Fibroblast of the conjunctiva (primary cell): Measurements from ENCODE around the gene BCKDHA.
"Not testable (repeated sequence)": the region's sequence is repeated elsewhere in the genome, so short reads cannot be mapped to it uniquely, and the experiment has no call there.

Experiments
- DNase-seq: peaks from one replicate; pipeline ENCODE4 v3.0.0-alpha.2; 2010; ENCODE audit warnings: low read depth

The BCKDHA gene

DNA sequence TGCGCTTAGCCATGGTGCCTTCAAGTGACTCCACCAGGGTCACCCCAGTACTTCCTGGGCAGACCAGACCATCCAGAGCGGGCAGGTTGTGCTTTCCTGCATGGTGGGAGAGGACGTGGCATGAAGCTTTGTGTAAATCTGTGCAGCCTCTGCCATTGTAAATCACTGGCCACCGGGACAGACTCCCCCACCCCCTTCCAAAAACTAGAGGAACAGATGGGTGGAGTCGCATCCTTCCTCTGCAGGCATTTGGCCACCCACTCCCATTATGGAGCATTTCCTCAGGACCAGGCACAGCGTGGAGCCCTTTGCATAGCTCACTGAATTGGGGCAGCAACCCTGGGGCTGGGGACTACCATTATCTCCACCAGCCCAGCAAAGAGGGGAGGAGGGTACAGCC is 8.2 kb downstream of the BCKDHA start:
- no peak for DNase-seq

DNA sequence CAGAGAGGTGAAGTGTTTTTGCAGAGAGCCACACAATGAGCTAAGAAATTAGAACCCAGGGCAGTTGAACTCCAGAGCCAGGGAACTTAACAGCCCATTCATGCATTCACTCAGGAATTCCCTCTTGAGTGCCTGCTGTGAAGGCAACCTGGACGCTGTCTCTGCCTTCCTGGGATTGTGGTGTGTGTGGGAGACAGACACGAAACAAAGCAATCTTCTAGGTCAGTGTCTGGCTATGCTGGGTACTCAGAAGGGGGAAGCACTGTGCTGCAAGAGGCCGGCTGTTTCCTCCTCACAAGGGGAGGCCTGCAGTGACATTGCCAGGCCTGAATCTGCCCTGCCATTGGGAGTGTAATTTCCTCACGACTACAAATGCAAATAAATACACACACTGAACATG is 9.7 kb downstream of the BCKDHA start:
- DNase-seq: no peak

DNA sequence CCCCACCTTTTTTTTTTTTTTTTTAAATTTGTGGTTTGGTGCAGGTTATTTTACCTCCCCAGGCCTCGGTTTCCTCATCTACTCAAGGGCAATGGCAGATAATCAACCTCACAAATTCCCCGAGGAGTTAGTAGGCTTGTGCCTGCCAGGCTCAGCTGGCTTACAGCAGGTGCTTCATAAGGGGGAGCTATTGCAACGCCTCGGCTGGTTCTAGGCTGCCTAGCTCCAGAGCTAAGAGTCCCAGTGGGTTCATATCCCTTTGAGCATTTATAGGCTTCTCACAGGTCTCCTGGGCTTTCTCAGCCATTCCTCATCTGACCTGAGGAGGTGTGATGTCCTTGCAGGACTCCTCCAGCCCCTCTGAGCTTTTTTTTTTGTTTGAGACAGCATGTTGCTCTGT is 10.6 kb downstream of the BCKDHA start:
- no peak for DNase-seq

DNA sequence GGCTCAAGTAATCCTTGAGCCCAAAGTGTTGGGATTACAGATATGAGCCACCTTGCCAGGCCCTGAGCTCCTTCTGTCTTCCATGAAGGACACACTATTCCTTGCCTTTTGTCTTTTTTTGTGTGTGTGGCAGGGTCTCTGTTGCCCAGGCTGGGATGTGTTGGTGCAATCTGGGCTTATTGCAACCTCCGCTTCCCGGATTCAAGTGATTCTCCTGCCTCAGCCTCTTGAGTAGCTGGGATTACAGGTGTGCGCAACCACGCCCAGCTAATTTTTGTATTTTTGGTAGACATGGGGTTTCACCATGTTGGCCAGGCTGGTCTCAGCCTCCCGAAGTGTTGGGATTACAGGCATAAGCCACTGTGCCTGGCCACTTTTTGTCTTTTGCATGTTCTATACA is 11.2 kb downstream of the BCKDHA start:
- DNase-seq: not testable (repeated sequence)

DNA sequence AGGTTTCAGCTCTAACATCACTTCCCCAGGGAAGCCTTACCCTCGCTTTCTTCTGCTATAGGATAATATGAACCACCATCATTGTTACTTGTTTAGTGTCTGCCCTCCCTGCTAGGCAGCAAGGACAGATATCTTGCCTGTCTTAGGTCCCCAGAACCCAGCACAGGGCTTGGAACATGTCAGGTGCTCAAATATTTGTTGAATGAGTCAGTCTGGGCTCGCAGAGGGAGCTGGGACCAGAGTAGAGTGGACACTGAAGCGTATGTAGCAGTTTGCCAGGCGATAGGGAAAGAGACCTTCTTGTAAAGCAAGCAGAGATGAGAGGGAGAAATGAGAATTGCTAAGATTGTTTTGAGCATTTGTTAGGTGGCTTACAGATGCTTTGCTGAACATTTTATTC is 11.7 kb downstream of the BCKDHA start:
- DNase-seq: no peak

DNA sequence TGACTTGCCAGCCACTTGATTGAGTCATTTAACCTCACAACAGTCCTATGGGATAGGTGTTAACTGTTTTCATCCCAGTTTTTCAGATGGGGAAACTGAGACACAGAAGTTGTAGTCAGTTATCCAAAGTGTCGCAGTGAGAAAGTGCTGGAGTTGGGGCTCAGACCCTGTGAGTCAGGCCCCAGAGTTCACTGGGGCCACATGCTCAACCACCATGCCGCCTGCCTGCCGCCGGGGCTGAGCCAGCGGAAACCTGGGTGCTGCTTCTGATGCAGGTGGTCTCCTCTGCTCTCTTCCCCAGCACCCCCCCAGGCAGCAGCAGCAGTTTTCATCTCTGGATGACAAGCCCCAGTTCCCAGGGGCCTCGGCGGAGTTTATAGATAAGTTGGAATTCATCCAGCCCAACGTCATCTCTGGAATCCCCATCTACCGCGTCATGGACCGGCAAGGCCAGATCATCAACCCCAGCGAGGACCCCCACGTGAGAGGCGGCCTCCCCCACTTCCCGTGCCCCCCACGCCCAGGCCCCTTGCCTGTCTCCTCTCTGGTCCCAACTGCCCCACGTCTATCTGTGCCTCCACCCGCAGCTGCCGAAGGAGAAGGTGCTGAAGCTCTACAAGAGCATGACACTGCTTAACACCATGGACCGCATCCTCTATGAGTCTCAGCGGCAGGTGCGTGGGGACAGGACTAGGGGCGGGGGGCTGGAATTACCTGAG is 12.9 kb downstream of the BCKDHA start:
- DNase-seq: no peak

DNA sequence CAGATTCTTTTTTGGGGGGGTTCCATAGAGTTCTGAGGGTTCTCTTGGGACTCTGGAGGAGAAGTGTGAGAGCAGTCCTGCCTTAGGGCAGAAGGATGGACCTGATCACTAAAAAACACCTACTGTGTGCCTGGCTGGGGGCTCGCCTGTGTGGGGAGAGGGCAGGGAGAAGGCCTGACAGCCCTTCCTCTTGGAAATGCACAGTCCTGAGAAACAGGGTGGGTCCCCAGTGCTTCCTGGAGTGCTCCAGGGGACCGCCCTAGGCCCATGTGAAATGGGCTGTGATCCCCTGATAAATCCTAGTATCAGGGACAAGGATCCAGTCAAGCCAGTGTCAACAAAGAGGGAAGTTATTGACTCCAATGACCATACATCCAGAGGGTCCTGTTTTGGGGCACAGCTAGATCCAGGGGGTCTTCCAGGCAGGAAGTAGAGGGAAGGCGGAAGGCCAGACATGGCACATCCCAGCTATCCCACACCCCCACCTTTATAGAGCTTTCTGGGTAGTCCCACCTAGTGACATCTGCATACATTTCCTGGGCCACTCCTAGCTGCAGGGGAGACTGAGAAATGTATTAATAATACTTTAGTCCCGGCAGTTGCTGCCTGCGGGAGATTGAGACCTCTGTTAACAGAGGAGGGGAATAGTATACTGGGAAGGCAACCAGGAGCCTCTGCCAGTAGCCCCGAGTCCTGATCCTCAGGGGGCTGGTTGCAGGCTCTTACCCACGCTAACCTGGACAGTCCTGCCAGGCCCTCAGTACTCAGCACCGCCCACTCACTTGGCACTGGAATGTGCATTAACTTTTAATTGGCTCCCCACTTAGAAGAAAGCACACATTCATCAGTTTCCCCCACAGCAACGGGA is 13.7 kb downstream of the BCKDHA start:
- no peak for DNase-seq

DNA sequence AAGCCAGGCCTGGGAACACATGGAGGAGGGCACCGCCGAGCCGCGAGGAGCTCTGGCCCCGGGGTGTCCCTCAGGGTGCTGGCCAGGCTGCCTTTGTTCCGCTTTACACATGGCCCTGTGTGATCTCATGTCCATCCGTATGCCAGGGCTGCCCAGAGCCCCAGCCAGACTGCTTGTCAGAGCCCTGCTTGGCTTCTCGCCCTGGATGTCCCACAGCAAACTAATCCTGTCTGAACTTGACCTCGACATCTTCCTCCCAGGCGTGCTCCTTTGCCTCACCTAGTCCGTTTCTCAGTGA is 14.3 kb downstream of the BCKDHA start:
- DNase-seq: no peak

DNA sequence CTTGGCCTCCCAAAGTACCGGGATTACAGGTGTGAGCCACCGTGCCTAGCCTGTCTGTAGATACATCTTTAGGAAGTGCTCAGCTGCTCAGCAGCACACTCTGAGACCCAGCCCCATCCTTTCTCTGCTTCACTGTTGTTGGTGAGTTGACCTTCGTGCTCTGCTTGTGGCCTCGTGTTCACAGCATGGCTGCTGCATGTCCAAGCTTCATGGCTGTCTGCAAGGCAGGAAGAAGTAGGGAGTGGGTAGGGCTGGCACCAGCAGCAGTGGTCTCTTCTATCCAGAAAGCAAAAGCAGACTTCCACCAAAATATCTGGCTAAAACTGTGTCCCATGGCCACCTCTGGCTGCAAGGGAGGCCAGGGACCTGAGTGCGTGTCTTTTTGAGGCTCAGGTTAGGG is 15.3 kb downstream of the BCKDHA start:
- no peak for DNase-seq

DNA sequence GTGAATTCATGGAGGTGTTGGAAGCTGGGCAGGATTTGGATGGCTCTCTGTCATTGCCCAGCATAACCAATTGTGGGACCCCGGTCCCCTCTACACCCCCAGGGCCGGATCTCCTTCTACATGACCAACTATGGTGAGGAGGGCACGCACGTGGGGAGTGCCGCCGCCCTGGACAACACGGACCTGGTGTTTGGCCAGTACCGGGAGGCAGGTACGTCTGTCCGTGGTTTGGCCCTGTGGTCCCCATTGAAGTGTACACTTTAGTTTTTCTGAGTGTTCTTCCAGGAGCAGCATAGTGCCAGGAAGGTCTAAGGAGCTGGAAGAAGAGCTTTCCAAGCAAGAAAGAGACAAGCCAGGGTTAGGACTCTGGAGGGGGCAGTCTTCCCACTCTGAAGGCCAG is 16.3 kb downstream of the BCKDHA start:
- DNase-seq: no peak

DNA sequence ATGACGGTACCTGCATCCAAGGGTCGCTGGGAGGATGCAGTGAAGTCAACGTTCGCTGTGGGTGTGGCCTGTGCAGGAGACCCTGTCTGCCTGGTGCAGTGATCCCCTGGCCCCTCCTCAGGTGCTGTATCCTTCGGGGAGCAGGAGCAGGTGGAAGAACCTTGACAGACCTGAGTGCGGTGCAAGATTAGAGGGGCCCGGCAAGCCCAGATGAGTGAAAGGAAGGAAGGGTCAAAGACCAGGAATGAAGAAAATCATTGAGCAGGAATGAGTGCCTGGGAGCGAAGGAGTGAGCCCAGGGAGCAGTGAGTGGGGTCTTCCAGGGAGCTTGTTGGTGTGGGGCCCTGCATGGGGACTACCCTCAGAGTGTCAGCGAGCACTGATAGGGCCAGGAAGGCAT is 16.8 kb downstream of the BCKDHA start:
- no peak for DNase-seq

DNA sequence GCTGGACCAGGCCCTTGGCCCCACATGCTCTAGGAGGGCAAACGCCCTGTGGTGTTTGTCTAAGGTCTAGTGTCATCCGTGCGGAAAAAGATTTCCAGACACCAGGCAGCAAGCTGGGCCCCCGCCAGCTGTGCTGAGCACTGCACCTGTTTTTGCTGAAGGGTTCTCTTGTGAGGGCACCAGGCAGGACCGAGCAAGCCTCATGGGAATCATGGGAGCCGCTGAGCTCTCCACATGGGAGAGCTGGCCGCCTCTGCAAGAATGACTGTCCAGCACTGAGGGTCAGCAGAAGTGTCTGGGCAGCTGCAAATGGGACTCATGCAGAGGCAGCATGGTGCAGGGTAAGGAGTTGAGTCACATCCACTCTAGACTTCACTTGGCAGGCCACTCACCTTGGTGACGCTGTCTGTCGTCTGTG is 17.5 kb downstream of the BCKDHA start:
- DNase-seq: no peak

DNA sequence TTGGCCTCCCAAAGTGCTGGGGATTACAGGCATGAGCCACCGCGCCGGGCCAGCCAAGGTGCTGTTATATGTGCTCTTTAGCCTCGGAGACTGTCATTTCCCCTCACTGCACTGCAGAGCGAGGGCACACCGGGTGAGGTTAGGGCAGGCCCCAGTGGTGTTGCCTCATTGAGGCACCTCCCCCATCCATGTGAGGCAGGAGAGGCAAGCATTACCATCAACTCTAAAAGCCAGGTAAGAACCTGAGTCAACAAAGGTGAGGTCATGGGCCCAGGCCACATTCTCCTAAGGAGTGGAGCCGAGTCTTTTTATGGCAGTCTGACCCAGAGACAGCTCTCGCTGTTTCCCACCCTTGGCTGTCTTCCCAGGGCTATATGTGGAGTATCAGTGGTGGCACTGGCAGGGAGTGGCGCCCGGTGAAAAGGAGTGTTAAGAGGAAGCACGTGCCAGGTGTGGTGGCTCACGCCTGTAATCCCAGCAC is 18.6 kb downstream of the BCKDHA start:
- no peak for DNase-seq

DNA sequence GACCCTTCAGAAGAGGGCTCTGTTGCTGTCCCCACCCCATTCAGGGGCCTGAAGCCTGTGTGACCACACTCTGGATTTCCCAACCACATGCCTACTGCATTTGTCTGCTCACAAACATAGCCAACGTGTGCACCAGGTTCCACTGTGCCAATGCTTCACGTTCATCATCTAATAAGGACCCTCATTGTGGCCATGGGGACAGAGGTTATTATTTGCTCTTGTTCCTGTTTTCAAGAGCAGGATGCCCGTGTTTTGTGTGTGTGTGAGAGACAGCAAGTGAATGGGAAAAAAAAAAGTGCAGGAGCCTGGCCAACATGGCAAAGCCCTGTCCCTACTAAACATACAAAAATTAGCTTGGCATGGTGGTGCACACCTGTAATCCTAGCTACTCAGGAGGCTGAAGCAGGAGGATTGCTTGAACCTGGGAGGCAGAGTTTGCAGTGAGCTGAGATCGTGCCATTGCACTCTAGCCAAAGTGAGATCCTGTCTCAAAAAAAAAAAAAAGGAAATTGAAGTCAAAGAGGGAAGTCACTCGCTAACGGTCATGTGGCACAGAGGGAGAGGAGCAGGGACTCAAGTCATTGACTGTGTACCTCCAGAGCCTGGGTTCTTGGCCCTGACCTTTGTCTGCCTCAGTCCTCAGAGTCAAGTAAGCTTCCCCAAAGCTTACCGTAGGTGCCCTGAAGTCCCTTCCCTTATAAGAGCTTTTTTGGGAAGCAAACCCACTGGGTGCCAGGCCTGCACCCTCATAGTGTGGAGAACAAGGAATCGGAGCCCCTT is 22.7 kb downstream of the BCKDHA start:
- DNase-seq: no peak

DNA sequence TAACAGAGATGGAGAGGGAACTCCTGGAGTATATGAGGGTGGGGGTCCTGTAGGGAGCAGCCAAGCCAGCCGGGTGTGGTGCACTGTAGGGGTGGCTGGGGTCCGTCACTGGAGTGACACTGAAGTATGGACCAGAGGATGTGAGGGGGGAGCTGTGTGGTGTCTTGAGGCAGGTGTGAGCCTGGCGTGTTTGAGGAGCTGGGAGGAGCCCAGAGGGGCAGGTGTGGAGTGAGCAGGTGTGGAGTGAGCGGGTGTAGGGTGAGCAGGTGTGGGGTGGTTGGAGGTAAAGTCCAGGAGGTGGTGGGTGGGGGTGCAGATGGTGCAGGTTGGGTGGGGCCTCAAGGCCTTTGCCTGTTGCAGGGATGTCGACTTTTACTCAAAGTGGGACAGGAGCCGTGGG is 23.7 kb downstream of the BCKDHA start:
- no peak for DNase-seq

DNA sequence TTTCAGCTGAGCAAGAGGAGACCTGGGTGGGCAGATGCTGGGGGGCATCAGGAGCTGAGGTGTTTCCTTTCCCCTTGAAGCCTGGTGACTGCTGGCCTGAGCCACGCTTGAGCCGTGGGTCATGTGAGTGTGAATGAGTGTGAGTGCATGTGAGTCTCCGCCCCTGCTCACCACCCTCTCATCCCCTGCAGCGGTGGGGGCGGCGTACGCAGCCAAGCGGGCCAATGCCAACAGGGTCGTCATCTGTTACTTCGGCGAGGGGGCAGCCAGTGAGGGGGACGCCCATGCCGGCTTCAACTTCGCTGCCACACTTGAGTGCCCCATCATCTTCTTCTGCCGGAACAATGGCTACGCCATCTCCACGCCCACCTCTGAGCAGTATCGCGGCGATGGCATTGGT is 24.4 kb downstream of the BCKDHA start:
- DNase-seq: no peak

DNA sequence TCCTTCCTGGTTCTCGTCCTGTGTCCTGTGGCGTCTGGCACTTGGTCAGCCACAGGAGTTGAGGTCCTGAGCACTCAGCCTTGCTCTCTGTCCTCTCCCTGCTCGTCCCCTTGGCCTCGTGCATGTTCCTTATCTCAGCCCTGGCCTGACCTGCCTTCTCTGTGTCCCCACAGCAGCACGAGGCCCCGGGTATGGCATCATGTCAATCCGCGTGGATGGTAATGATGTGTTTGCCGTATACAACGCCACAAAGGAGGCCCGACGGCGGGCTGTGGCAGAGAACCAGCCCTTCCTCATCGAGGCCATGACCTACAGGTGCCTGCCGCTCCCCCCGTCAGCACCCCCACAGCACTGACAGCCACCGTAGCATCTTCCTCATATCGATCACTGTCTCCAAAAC is 24.8 kb downstream of the BCKDHA start:
- no peak for DNase-seq

DNA sequence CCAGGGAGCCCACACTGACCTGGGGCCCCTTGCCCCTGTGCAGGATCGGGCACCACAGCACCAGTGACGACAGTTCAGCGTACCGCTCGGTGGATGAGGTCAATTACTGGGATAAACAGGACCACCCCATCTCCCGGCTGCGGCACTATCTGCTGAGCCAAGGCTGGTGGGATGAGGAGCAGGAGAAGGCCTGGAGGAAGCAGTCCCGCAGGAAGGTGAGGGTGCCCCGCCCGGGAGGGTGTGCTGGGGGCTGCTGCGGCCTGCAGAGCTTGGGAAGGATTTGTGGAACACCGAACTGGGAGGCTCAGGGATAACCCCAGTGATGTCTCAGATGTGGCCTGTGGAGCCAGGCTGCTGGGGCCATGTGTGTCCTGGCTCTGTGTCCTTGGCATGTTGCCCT is 25.3 kb downstream of the BCKDHA start:
- no peak for DNase-seq

DNA sequence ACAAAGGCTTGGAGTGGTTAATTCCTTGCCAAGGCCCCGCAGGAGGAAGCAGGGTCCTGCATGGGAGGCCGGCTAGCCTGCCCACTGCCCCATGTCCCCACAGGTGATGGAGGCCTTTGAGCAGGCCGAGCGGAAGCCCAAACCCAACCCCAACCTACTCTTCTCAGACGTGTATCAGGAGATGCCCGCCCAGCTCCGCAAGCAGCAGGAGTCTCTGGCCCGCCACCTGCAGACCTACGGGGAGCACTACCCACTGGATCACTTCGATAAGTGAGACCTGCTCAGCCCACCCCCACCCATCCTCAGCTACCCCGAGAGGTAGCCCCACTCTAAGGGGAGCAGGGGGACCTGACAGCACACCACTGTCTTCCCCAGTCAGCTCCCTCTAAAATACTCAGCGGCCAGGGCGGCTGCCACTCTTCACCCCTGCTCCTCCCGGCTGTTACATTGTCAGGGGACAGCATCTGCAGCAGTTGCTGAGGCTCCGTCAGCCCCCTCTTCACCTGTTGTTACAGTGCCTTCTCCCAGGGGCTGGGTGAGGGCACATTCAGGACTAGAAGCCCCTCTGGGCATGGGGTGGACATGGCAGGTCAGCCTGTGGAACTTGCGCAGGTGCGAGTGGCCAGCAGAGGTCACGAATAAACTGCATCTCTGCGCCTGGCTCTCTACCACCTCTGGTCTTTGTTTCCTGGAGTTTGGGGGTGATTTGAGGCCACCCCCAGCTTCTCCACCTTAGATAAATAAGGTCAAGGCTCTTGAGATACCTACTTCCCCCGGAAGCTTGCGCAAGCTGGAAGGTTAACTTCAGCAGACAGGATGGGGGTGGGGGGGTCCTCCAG is 26.9 kb downstream of the BCKDHA start:
- no peak for DNase-seq

DNA sequence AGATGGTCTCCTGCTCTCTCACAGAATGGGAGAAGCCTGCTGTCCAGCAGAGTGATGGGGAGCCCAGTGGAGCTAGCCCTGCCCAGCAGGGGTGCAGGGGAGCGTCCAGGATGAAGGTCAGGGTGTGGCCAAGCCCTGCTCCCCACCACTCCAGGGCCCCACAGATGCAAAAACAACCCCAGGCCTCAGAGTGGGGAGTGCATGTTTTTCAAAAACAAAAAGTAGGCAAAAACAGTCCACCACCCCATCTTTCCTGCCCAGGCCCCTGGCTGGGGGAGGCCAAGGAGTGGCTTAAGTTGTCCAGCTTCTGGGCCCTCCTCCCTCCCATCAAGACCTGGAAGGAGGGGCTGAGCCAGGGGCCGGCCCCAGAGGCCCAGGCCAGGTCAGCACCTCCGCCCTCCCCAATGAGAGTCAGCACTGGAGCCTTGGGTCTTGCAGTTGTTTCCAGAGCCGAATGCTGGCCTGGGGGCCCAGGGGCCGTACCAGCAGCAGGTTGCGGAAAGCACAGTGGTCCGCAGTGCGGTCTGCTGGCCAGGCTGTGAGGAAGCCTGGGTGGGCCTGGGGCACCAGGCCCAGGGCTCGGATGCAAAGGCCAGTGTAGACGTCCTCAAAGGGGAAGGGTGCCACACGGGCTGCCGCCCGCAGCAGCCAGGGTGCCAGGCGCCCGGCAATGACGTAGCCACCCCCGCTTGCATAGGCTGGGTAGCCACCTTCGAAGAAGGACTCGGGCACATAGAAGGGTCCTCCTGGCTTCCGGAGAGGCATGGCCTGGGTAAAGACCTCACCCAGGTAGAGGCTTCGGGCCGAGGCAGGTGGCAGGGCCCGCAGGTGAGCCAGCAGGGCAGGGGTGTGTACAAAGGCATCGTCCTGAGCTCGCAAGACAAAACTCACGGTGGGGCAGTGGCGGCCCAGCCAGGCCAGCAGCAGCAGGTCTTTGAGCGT is 27.8 kb downstream of the BCKDHA start:
- no peak for DNase-seq
